ENCODE data around the gene PPAN.

The PPAN gene

GRCh38 chr19:10142701-10143375 lies 36.7 kb downstream of the PPAN start:
- DNase-seq, result no peak

- DNase-seq, result no peak
Measured at GRCh38 chr19:10143681-10144080, 37.5 kb downstream of the PPAN start.

- DNase-seq, result no peak
Measured at GRCh38 chr19:10144361-10144760, 38.2 kb downstream of the PPAN start.

- no peak for DNase-seq
Measured at GRCh38 chr19:10145031-10145430, 38.9 kb downstream of the PPAN start.

- DNase-seq, result no peak
Measured at GRCh38 chr19:10146142-10146541, 40.0 kb downstream of the PPAN start.

DNA sequence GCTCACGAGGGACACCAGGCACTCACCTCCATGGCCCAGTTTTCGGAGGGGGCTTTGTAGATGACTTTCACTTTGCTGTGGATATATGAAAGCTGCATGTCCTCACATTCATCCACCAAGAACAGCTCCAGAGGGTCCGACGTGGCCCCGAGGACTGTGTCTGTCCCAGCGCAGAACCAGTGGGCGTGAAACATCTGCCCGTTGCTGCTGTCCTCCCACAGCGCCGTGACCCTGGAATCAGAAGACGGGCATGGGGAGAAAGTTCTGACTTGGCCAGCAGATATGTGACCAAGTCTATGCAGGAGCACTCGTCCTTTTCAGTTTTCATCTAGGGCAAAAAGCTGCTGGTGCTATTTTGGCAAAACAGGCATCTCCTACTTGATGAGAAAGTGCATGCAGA lies 43.3 kb downstream of the PPAN start:
- no peak for DNase-seq

- no peak for DNase-seq
Measured at GRCh38 chr19:10151521-10151920, 45.4 kb downstream of the PPAN start.

- DNase-seq, result no peak
Measured at GRCh38 chr19:10152100-10152499, 45.9 kb downstream of the PPAN start.

GRCh38 chr19:10155839-10156238 lies 49.7 kb downstream of the PPAN start:
- DNase-seq, result no peak

DNA sequence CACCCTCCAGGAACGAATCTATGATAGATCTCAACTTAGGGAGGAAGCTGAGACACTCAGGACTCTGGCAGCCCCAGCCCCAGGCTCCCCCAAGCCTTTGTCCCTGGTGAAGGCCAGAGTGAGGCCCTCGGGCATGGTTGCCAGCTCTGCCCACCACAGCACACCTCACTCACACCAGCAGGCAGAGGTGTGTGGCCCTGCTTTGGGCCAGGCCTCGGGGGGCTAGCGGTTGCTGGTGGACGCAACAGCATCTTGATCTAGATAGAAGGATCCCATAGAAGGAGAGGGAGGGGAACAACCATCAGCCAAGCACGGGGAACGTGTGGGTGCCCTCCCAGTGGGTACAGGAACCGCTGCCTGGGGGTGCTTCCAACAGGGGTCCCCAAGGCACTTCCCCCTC lies 51.9 kb downstream of the PPAN start:
- no peak for DNase-seq

DNA sequence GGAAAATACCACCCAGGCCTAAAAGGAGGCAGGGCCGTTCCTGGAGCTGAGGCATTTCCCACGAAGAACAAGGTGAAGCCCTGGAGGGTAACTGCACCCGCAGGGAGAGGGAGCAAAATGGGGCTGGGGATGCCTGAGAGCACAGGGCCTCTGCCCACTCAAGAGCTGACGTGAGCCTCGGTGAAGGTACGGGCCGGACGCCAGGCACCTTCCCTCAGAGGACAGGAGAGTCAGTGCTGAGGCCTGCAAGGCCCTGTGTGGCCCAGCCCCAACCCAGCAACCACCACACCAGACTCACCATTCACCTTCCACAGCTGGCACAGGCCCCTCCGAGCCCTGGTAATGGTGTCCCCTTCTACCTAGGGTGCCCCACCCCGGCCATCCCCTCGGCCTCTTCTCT lies 52.3 kb downstream of the PPAN start:
- DNase-seq, result no peak

DNA sequence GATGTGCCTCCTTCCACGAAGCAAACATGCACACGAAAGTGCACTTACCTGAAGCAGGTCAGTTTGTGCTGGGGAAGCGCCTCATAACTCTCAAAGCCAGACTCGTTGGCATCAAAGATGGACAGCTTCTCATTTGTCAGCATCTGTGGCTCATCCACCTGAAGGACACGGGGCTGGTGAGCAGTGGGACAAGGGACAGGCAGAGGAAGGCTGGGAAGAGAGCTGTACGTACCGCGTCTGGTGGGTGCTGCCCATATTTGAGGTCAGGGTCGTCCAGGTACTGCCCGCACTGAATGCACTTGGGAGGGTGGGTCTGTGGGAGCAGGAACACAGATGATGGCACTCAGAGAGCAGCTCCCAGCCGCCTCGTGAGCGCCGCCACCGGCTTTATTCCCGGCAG lies 53.4 kb downstream of the PPAN start:
- no peak for DNase-seq

Measured in stimulated activated CD4-positive, alpha-beta T cell treated with anti-CD3 and anti-CD28 coated beads, Interleukin-2, amount 100 ng/mL, for 48 hours (primary cell).